Uterus (tissue), 2 donors: ENCODE results near the gene PHTF2.

Experiments
- POLR2A ChIP-seq, 2 donors: fragments of 450-650 bp; IDR thresholded peaks; one replicate each; pipeline ENCODE4 v1.6.1; 2016; ENCODE audit warnings: antibody characterized with exemption in 2 of 2, mild to moderate bottlenecking in 1 of 2, moderate library complexity in 1 of 2
- TF ChIP-seq, protein P1 (sequence below), 4 experiments: fragments of 200-600 bp in 2 of 4; fragments of 450-650 bp in 2 of 4; sonication (generic) in 2 of 4; IDR thresholded peaks; one replicate each; pipeline ENCODE4 v1.5.1; 2016 to 2019; ENCODE audit warnings: antibody characterized with exemption in 4 of 4, mild to moderate bottlenecking in 2 of 4, moderate library complexity in 1 of 4

DNA sequence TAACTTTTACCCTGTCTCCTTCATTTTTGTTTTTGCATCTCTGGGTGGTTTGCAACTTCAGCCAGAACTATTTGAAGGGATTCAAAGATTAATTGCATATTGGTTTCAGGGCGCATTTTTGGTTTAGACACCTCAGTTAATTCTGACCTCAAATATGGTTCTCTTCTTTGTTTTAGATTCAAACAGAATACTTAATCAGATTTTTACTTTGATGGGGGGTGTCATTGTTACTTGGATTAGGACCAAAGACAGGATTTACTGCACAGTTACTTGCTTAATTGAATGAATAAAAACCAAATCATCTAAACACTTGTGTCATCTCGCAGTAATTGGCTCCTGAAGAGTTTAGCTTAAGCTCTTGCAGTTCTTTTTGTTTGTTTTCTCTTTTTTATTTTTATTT lies 100.9 kb downstream of the PHTF2 start:
- no peak for TF ChIP-seq POLR2A (IDR thresholded peaks at IDR 0.05)
- TF ChIP-seq, protein P1, sequence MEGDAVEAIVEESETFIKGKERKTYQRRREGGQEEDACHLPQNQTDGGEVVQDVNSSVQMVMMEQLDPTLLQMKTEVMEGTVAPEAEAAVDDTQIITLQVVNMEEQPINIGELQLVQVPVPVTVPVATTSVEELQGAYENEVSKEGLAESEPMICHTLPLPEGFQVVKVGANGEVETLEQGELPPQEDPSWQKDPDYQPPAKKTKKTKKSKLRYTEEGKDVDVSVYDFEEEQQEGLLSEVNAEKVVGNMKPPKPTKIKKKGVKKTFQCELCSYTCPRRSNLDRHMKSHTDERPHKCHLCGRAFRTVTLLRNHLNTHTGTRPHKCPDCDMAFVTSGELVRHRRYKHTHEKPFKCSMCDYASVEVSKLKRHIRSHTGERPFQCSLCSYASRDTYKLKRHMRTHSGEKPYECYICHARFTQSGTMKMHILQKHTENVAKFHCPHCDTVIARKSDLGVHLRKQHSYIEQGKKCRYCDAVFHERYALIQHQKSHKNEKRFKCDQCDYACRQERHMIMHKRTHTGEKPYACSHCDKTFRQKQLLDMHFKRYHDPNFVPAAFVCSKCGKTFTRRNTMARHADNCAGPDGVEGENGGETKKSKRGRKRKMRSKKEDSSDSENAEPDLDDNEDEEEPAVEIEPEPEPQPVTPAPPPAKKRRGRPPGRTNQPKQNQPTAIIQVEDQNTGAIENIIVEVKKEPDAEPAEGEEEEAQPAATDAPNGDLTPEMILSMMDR (IDR thresholded peaks at IDR 0.05) = no peak
